Ascending aorta (tissue), 2 donors: ENCODE data around the gene EMILIN2. TPM values are rescaled to one million over a fixed set of nuclear protein-coding genes. Genes with fewer than 3 reads are reported as not detected.
"Not testable (repeated sequence)": the region's sequence is repeated elsewhere in the genome, so short reads cannot be mapped to it uniquely, and the experiment has no call there.

Experiments used
- DNase-seq, 2 donors: peaks; one replicate each; pipeline ENCODE4 v3.0.0-alpha.2; 2019; ENCODE audit warnings: low spot score in 2 of 2
- H3K27ac ChIP-seq, 2 donors: fragments of 200-600 bp; sonication (generic); one replicate each; pipeline ENCODE4 v1.5.1; 2016 to 2017; ENCODE audit warnings: mild to moderate bottlenecking in 1 of 2
- H3K27me3 ChIP-seq: fragments of 200-600 bp; sonication (generic); one replicate; pipeline ENCODE4 v1.5.1; 2017
- H3K36me3 ChIP-seq, 2 donors: fragments of 200-600 bp; sonication (generic); one replicate each; pipeline ENCODE4 v1.5.1; 2016
- H3K4me1 ChIP-seq, 2 donors: fragments of 200-600 bp; sonication (generic); one replicate each; pipeline ENCODE4 v1.5.1; 2016 to 2017; ENCODE audit warnings: mild to moderate bottlenecking in 1 of 2
- H3K4me3 ChIP-seq, 2 donors: fragments of 200-600 bp; sonication (generic); one replicate each; pipeline ENCODE4 v1.5.1; 2016 to 2017; ENCODE audit warnings: mild to moderate bottlenecking in 1 of 2
- H3K9me3 ChIP-seq, 2 donors: fragments of 200-600 bp; sonication (generic); one replicate each; pipeline ENCODE4 v1.5.1; 2016
- intact Hi-C: fragments of 100-400 bp; cut with DNase I; formaldehyde crosslinking; loops from one replicate; pipeline ENCODE4 v1.15.1; 2023
- total RNA-seq: library from RNA; depleted of rRNA; stranded (reverse); fragments of >200 nt; gene quantifications from one replicate; pipeline ENCODE4 v1.1.0, GENCODE V29; 2016
- TF ChIP-seq, protein P1 (sequence below), 3 experiments: fragments of 200-600 bp in 2 of 3; fragments of 450-650 bp in 1 of 3; sonication (generic) in 2 of 3; IDR thresholded peaks; one replicate each; pipeline ENCODE4 v1.5.1; 2016 to 2019; ENCODE audit warnings: antibody characterized with exemption in 3 of 3, mild to moderate bottlenecking in 1 of 3, moderate library complexity in 1 of 3

EMILIN2 gene
- total RNA-seq, 1 donor from 2014 or later = 22.4 TPM

- H3K9me3 ChIP-seq = no peaks in the 10 kb centered on the region
- peak overlapping the region; percentile 72 to 77 for H3K4me3 ChIP-seq
- intact Hi-C loops = no loop called here
- peaks cover 4 to 7% of the 10 kb centered on the region in 2 donors for H3K4me1 ChIP-seq
- TF ChIP-seq, protein P1, sequence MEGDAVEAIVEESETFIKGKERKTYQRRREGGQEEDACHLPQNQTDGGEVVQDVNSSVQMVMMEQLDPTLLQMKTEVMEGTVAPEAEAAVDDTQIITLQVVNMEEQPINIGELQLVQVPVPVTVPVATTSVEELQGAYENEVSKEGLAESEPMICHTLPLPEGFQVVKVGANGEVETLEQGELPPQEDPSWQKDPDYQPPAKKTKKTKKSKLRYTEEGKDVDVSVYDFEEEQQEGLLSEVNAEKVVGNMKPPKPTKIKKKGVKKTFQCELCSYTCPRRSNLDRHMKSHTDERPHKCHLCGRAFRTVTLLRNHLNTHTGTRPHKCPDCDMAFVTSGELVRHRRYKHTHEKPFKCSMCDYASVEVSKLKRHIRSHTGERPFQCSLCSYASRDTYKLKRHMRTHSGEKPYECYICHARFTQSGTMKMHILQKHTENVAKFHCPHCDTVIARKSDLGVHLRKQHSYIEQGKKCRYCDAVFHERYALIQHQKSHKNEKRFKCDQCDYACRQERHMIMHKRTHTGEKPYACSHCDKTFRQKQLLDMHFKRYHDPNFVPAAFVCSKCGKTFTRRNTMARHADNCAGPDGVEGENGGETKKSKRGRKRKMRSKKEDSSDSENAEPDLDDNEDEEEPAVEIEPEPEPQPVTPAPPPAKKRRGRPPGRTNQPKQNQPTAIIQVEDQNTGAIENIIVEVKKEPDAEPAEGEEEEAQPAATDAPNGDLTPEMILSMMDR (IDR thresholded peaks at IDR 0.05) = no peak
- no peaks in the 10 kb centered on the region for H3K36me3 ChIP-seq
- DNase-seq = no peak
- H3K27ac ChIP-seq = peak overlapping the region; percentile 79 to 86
- no peaks in the 10 kb centered on the region for H3K27me3 ChIP-seq
Measured at GRCh38 chr18:2848247-2849246, 1.7 kb downstream of the EMILIN2 start.

- no peaks in the 10 kb centered on the region for H3K9me3 ChIP-seq
- no peak overlapping the region for H3K4me3 ChIP-seq
- no peak overlapping the region for H3K27ac ChIP-seq
- H3K4me1 ChIP-seq = peaks cover 4 to 17% of the 10 kb centered on the region in 2 donors
- H3K36me3 ChIP-seq = no peaks in the 10 kb centered on the region
- DNase-seq = no peak
- intact Hi-C loops = loop anchor here (10.0 kb wide), 1 partner anchor 604 kb away; the partner anchor contains the start of gene TGIF1
- TF ChIP-seq, protein P1 (IDR thresholded peaks at IDR 0.05) = no peak
- H3K27me3 ChIP-seq = no peaks in the 10 kb centered on the region
Measured at GRCh38 chr18:2850816-2851215, 4.0 kb downstream of the EMILIN2 start.

DNA sequence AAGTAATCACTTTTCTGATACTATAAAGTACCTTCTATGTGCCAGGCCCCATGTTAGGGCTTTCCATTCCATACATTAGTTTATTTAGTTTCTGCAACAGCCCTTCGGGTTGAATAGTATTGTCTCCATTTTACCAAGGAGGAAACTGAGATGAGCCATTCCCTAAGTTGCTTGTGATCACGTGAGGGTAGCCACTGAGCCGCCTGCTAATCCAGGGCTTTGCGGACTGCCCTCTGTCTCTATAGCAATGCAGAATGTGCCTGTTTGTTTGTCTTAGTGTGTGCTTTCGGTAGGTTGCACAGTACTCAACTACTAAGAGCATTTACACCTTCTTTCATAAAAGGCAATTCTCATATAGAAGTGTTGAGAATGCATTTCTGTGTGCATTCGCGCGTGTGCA is 5.0 kb downstream of the EMILIN2 start:
- H3K4me3 ChIP-seq = no peak overlapping the region
- no peaks in the 10 kb centered on the region for H3K9me3 ChIP-seq
- no peaks in the 10 kb centered on the region for H3K36me3 ChIP-seq
- H3K4me1 ChIP-seq = peaks cover 4 to 21% of the 10 kb centered on the region in 2 donors
- TF ChIP-seq, protein P1 (IDR thresholded peaks at IDR 0.05) = no peak
- no peaks in the 10 kb centered on the region for H3K27me3 ChIP-seq
- no peak for DNase-seq
- intact Hi-C loops = loop anchor here (10.0 kb wide), 1 partner anchor 603 kb away; the partner anchor contains the start of gene TGIF1
- H3K27ac ChIP-seq = no peak overlapping the region

- H3K27ac ChIP-seq, H3K9me3 ChIP-seq, H3K4me3 ChIP-seq, DNase-seq, H3K27me3 ChIP-seq, H3K36me3 ChIP-seq: not testable (repeated sequence)
- H3K4me1 ChIP-seq = peaks cover 2 to 24% of the 10 kb centered on the region in 2 donors
- intact Hi-C loops = loop anchor here (10.0 kb wide), 1 partner anchor 602 kb away; the partner anchor contains the start of gene TGIF1
Measured at GRCh38 chr18:2852460-2852859, 5.7 kb downstream of the EMILIN2 start.

- no peaks in the 10 kb centered on the region for H3K9me3 ChIP-seq
- no peak for DNase-seq
- peaks cover 0 to 21% of the 10 kb centered on the region in 2 donors for H3K4me1 ChIP-seq
- H3K36me3 ChIP-seq = no peaks in the 10 kb centered on the region
- intact Hi-C loops = loop anchor here (10.0 kb wide), 1 partner anchor 601 kb away; the partner anchor contains the start of gene TGIF1
- TF ChIP-seq, protein P1 (IDR thresholded peaks at IDR 0.05) = no peak
- no peaks in the 10 kb centered on the region for H3K27me3 ChIP-seq
- no peak overlapping the region for H3K4me3 ChIP-seq
- H3K27ac ChIP-seq = no peak overlapping the region
Measured at GRCh38 chr18:2853173-2853925, 6.5 kb downstream of the EMILIN2 start.
